GM19438 (cell line): Measurements from ENCODE around the gene ALPK3.

Experiments used
- ATAC-seq: cut with Tn5 transposase; IDR thresholded peaks from one replicate; pipeline ENCODE4 v1.9.1; 2021; ENCODE audit warnings: low read depth; ENCODE audit not compliant: unreplicated experiment

ALPK3 gene

GRCh38 chr15:84798436-84798946 is 18.7 kb upstream of the ALPK3 start:
- ATAC-seq: no peak

- no peak for ATAC-seq
Observed at GRCh38 chr15:84799511-84800187, 17.5 kb upstream of the ALPK3 start.

GRCh38 chr15:84800365-84800806 is 16.8 kb upstream of the ALPK3 start:
- ATAC-seq: no peak

- no peak for ATAC-seq
Observed at GRCh38 chr15:84804005-84804900, 12.9 kb upstream of the ALPK3 start.

- no peak for ATAC-seq
Observed at GRCh38 chr15:84805221-84805620, 11.9 kb upstream of the ALPK3 start.

- no peak for ATAC-seq
Observed at GRCh38 chr15:84807228-84807627, 9.9 kb upstream of the ALPK3 start.

GRCh38 chr15:84810073-84810840 is 6.9 kb upstream of the ALPK3 start:
- no peak for ATAC-seq

GRCh38 chr15:84811151-84811550 is 6.0 kb upstream of the ALPK3 start:
- no peak for ATAC-seq

GRCh38 chr15:84811828-84812227 is 5.3 kb upstream of the ALPK3 start:
- ATAC-seq: no peak

GRCh38 chr15:84812842-84813241 is 4.3 kb upstream of the ALPK3 start:
- no peak for ATAC-seq

GRCh38 chr15:84813435-84813834 is 3.7 kb upstream of the ALPK3 start:
- ATAC-seq: no peak

GRCh38 chr15:84813931-84814330 is 3.2 kb upstream of the ALPK3 start:
- ATAC-seq: no peak

- no peak for ATAC-seq
Observed at GRCh38 chr15:84814916-84815315, 2.2 kb upstream of the ALPK3 start.

- ATAC-seq: no peak
Observed at GRCh38 chr15:84817466-84818081, 418 bp downstream of the ALPK3 start.

- ATAC-seq: no peak
Observed at GRCh38 chr15:84818261-84819131, 1.3 kb downstream of the ALPK3 start.

- no peak for ATAC-seq
Observed at GRCh38 chr15:84819291-84819768, 2.2 kb downstream of the ALPK3 start.

GRCh38 chr15:84819791-84820190 is 2.6 kb downstream of the ALPK3 start:
- no peak for ATAC-seq

GRCh38 chr15:84821501-84822021 is 4.4 kb downstream of the ALPK3 start:
- no peak for ATAC-seq

GRCh38 chr15:84822653-84823281 is 5.6 kb downstream of the ALPK3 start:
- ATAC-seq: no peak
